Measurements from ENCODE around the gene SORL1.

The SORL1 gene

GRCh38 chr11:121611242-121611641, 159.1 kb downstream of the SORL1 start:
- no peak for DNase-seq (ENCODE audit: low spot score)
- TF ChIP-seq CTCF (IDR thresholded peaks at IDR 0.05; ENCODE audit: extremely low read depth, missing control alignments): no peak

DNA sequence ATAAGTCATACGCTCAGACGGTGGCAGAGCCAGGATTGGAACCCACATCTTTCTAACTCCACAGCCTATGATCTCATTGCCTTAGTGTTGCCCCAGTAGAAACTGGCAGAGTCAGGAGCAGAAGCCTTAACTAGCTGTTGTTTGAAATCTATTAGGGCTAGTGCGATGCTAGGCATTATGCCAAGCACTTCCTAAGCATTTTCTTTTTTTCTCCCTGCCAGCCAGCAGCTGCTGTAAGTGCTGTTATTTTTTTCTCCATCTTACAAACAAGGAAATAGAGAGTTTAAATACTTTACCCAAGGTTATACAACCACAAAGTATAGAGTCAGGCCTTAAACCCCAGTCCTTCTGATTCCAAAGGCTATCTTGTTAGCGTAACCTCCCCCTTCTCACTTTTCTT, 161.6 kb downstream of the SORL1 start:
- DNase-seq (ENCODE audit: low spot score): no peak
- TF ChIP-seq CTCF (IDR thresholded peaks at IDR 0.05; ENCODE audit: extremely low read depth, missing control alignments): no peak

- DNase-seq (ENCODE audit: low spot score): no peak
- TF ChIP-seq CTCF (IDR thresholded peaks at IDR 0.05; ENCODE audit: extremely low read depth, missing control alignments): no peak
Observed at GRCh38 chr11:121614636-121615240, 162.6 kb downstream of the SORL1 start.

DNA sequence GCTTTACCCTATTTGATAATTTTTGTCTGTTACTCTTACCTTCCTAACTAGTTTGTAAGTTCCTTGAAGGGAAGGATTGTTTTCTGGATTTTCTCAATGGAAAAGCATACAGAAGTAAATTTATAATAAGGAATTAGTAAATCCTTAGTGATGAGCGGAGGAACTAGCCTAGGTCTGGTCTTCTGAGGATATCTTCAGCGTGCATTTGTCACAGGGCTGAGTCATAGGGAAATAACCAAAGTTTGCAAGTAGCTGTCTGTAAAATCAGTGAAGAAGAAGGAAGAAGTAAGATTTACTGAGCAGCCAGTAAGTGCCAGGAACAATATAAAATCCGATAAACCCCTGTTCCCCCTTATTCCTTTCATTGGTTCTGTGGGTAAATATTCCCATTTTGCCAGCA, 163.4 kb downstream of the SORL1 start:
- DNase-seq (ENCODE audit: low spot score): no peak
- no peak for TF ChIP-seq CTCF (IDR thresholded peaks at IDR 0.05; ENCODE audit: extremely low read depth, missing control alignments)

GRCh38 chr11:121618516-121618915, 166.4 kb downstream of the SORL1 start:
- DNase-seq (ENCODE audit: low spot score): no peak
- TF ChIP-seq CTCF (IDR thresholded peaks at IDR 0.05; ENCODE audit: extremely low read depth, missing control alignments): no peak

DNA sequence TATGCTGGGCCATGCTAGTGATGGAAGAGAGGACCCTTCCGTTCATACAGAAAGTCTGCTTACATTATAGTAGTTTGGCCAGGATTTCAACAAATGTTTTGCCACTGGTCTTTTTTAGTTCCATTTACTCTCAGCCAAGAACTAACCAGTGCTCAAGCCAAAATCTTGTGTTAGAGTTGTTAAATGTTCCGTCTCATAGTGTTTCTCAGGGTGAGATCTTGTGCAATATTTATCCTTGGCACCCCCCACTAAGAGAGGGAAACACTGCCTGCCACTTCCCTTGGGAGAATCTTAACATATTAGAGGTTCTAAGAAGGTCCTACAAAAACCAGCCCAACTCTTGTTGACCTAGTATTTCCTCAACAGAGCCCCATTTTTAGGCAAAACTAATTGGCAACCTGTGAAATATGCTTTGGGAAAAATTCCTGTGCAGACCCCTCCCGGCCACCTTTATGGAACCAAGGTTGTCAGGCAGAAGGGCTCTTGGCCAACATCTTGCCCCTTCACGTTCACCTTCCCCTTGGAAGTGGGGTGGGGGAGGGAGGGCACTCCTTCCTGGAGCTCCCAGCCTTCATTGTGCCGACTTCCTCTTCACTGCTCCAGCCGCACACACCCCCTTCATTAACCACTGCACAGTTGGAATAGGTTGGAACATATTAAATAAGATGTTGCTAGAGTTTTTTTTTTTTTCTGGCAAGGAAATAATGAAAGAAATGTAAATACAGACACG, 173.8 kb downstream of the SORL1 start:
- TF ChIP-seq CTCF (IDR thresholded peaks at IDR 0.05; ENCODE audit: extremely low read depth, missing control alignments): no peak
- DNase-seq (ENCODE audit: low spot score): no peak

DNA sequence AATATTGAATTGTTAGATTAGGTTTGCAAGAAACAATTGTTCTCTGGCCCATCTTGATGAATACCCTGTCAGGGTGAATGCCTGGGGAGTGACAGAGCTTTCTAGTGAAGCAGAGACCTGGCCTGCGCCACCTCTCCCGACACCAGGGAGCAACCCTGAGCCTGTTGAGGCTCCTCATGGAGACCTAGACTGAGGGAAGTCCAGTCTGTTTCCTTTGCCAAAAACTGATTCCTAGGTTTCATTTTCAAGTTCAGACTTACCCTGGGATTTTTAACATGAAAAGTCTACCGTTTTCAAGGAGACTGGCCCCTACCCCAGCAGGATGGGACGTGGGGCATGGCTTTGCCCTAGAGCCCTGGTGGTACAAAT, 174.4 kb downstream of the SORL1 start:
- DNase-seq (ENCODE audit: low spot score): no peak

More for the DNA sequence above, 174.4 kb downstream of the SORL1 start:
- no peak for TF ChIP-seq CTCF (IDR thresholded peaks at IDR 0.05; ENCODE audit: extremely low read depth, missing control alignments)

Data from GM20000 (cell line).